ENCODE data around the gene PCSK1N.

The PCSK1N gene

GRCh38 chrX:48789366-48790220 lies 45.8 kb downstream of the PCSK1N start:
- DNase-seq (ENCODE audit: low spot score) = no peak

- DNase-seq (ENCODE audit: low spot score) = no peak
Observed at GRCh38 chrX:48787505-48788443, 47.6 kb downstream of the PCSK1N start.

DNA sequence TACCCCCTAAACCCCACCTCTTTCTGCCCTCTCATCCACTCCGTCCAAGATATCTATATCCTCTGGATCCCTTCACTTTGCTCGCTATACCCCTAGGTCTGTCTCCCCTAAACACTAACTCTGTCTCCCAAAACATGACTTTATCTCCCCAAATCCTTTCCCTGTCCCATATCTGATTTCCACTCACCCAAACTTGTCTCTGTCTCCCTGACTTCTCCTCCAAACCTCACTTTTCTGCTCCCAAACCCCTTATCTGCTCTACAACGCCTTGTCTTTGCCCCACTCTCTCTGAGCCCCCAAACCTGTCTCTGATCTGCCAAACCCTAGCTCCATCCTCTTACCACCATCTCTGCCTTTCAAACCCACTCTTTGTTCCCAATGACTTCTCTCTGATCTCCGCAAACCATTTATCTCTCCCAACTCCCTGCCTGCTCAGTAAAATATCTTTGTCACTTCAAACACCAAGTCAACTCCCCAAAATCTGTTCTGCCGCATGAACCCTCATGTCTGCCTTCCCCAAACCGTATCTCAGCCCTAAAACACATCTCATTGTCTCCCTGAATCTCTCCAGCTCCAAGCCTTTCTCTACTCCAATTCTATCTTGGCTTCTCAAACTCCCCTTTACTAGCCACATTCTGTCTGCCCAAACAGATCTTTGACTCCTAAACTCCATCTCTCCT lies 48.4 kb downstream of the PCSK1N start:
- DNase-seq (ENCODE audit: low spot score) = no peak

- no peak for DNase-seq (ENCODE audit: low spot score)
Observed at GRCh38 chrX:48786341-48786800, 49.0 kb downstream of the PCSK1N start, which contains the start of gene GATA1. Gene GATA1 (plus strand): TSS chrX:48786590. CDS start chrX:48791110, 4,520 bp downstream.

DNA sequence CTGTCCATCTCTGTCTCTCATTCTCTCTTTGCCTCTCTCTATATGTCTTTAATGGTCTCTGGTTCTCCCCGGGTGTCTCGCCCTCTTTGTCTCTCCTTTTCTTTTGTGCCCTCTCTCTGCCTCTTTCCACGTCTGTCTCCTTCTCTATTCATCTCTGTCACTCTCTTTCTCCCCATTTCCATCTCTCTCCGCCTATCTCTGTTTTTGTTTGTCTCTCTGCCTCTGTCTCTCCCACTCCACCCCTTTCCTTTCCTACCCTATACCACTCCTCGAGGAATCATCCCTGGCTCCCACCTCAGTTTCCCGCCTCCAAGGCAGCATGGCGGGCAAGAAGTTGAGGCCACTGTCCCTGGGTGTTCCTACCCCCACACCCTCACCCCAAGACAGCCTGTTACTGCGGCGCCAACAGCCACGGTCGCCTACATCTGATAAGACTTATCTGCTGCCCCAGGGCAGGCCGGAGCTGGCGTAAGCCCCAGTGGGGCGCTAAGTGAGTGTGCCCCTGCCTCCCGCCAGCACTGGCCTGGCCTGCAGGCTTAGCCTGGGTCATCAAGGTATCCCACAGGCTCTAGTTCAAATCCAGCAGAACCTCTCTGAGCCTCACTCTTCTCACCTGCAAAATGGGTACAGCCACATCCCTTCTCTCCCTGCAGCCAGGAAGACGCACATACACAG lies 49.7 kb downstream of the PCSK1N start:
- no peak for DNase-seq (ENCODE audit: low spot score)

DNA sequence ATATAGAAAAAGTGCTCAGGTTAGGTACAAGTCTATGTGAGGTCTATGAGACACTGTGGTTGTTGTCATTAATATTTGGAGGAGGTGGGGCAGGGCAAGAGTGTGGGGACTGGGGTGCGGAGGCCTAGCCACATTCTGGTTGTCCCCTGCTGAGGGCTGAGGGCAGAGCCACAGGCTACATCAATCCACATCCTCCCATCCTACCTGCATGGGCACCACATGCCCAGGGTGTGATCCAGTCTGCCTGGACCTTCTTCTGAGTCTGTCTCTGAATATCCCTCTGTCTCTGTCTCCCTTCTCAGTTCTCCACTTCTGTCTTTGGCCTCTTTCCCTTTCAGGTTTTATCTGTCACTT lies 50.2 kb downstream of the PCSK1N start:
- DNase-seq (ENCODE audit: low spot score) = no peak

- DNase-seq (ENCODE audit: low spot score) = no peak
Observed at GRCh38 chrX:48784726-48785125, 50.7 kb downstream of the PCSK1N start.

DNA sequence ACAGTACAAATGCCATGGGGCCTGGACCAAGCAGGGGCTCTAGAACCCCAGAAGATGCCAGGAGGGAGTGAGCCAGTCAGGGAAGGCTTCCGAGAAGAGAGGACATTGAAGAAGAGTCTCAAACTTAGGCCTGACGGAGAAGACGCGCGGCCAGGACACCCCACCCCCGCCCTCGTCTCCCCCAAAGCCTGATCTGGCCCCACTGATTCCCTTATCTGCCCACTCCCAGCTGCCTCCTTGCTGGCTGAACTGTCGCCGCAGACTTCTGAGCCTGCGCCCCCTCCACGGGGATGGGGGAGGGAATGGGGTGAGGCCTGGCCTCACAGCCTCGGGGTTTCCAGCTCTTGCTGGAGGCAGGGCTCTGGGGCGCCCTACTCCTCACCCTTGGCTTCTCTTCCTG lies 52.6 kb downstream of the PCSK1N start:
- no peak for DNase-seq (ENCODE audit: low spot score)

DNA sequence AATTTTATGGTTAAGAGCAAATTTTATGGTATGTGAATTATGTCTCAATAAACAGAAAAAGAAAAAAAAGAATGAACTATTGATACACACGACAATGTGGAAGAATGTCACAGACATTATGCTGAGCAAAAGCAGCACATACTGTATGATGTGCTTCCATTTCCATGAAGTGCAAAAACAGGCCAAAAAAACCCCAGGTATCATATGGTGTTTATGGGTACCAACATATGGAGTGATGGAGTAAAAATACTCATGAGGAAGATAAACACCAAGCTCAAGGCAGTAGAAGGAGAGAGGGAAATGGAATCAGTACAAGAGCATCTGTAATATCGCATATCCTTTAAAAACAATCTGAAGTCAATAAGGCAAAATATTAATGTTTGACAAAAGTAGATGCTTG lies 53.2 kb downstream of the PCSK1N start:
- no peak for DNase-seq (ENCODE audit: low spot score)

DNA sequence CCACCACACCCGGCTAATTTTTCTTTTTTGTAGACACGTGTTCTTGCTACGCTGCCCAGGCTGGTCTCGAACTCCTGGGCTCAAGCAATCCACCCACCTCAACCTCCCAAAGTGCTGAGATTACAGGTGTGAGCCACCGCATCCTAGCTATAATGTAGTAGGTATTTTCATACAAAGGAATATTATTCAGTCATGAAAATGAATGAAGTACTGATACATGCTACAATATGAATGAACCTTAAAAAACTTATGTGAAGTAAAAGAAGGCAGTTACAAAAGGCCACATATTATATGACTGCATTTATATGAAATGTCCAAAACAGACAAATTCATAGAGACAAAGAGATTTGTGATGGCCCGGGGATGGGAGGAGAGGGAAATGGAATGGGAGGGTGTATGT lies 53.7 kb downstream of the PCSK1N start:
- no peak for DNase-seq (ENCODE audit: low spot score)

Measured in COLO829 (cell line).